ENCODE results near the gene PLXNA4. TPM values are rescaled to one million over a fixed set of nuclear protein-coding genes. Genes with fewer than 3 reads are reported as not detected.

Gene PLXNA4
- total and polyA plus RNA-seq, 4 donors = 0.04 to 1.1 (median 0.41) TPM

GRCh38 chr7:132125872-132126595 is 450.2 kb downstream of the PLXNA4 start:
- Histone ChIP-seq H3K9ac (ENCODE audit: low read depth in 1 of 2, low read length in 2 of 2) (no peak overlapping the region), H3K9me3 (ENCODE audit: control insufficient read depth in 4 of 4, low read length in 3 of 4) (no peaks in the 10 kb centered on the region), H3K4me1 (ENCODE audit: control insufficient read depth in 4 of 4, insufficient read depth in 4 of 4, low read length in 3 of 4) (no peaks in the 10 kb centered on the region), H3K4me3 (ENCODE audit: low read depth in 1 of 3, low read length in 3 of 3) (no peak overlapping the region), H3K27ac (ENCODE audit: low read depth in 1 of 2, low read length in 2 of 2) (no peak overlapping the region), H3K27me3 (ENCODE audit: control insufficient read depth in 4 of 4, insufficient read depth in 4 of 4, low read length in 3 of 4) (no peaks in the 10 kb centered on the region), H3K36me3 (ENCODE audit: control insufficient read depth in 4 of 4, insufficient read depth in 3 of 4, low read depth in 1 of 4, low read length in 3 of 4) (peaks cover 0 to 5% (median 1%) of the 10 kb centered on the region in 4 donors)
- TF ChIP-seq JUND (IDR thresholded peaks at IDR 0.05) = no peak
- no peak for TF ChIP-seq ZBTB33 (IDR thresholded peaks at IDR 0.05)
- no peak for TF ChIP-seq EGR1 (IDR thresholded peaks at IDR 0.05; ENCODE audit: low read depth in 2 of 2)
- TF ChIP-seq YY1 (IDR thresholded peaks at IDR 0.05) = no peak
- TF ChIP-seq ATF3 (IDR thresholded peaks at IDR 0.05) = no peak
- no peak for TF ChIP-seq SP1 (IDR thresholded peaks at IDR 0.05)
- no peak for TF ChIP-seq HNF4A (conservative IDR thresholded peaks at IDR 0.05)
- TF ChIP-seq, protein P1, sequence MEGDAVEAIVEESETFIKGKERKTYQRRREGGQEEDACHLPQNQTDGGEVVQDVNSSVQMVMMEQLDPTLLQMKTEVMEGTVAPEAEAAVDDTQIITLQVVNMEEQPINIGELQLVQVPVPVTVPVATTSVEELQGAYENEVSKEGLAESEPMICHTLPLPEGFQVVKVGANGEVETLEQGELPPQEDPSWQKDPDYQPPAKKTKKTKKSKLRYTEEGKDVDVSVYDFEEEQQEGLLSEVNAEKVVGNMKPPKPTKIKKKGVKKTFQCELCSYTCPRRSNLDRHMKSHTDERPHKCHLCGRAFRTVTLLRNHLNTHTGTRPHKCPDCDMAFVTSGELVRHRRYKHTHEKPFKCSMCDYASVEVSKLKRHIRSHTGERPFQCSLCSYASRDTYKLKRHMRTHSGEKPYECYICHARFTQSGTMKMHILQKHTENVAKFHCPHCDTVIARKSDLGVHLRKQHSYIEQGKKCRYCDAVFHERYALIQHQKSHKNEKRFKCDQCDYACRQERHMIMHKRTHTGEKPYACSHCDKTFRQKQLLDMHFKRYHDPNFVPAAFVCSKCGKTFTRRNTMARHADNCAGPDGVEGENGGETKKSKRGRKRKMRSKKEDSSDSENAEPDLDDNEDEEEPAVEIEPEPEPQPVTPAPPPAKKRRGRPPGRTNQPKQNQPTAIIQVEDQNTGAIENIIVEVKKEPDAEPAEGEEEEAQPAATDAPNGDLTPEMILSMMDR (IDR thresholded peaks at IDR 0.05; ENCODE audit: low read depth, low read length, missing input control) = no peak
- TF ChIP-seq REST (IDR thresholded peaks at IDR 0.05) = no peak
- no peak for TF ChIP-seq GABPA (IDR thresholded peaks at IDR 0.05 in 1 of 2, conservative IDR thresholded peaks at IDR 0.05 in 1 of 2)
- TF ChIP-seq, protein P2, sequence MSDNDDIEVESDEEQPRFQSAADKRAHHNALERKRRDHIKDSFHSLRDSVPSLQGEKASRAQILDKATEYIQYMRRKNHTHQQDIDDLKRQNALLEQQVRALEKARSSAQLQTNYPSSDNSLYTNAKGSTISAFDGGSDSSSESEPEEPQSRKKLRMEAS (IDR thresholded peaks at IDR 0.05) = no peak
- no peak for TF ChIP-seq FOXA2 (IDR thresholded peaks at IDR 0.05)
- TF ChIP-seq RXRA (IDR thresholded peaks at IDR 0.05) = no peak
- TF ChIP-seq RAD21 (IDR thresholded peaks at IDR 0.05) = no peak
- no peak for TF ChIP-seq TAF1 (conservative IDR thresholded peaks at IDR 0.05)
- TF ChIP-seq FOXA1 (IDR thresholded peaks at IDR 0.05) = no peak
- TF ChIP-seq HNF4G (IDR thresholded peaks at IDR 0.05) = no peak
- WGBS = 80% methylated on average over 12 of the region's 12 CpGs
- no peak for DNase-seq (ENCODE audit: low spot score)
